ENCODE data around the gene LIN9. TPM values are rescaled to one million over a fixed set of nuclear protein-coding genes. Genes with fewer than 3 reads are reported as not detected.
A peak's percentile ranks its signal among the peaks of the same experiment; 100 is the strongest.

The LIN9 gene
- total and polyA plus RNA-seq, 2 experiments from 2014 or later = 11.8 to 16.9 TPM

DNA sequence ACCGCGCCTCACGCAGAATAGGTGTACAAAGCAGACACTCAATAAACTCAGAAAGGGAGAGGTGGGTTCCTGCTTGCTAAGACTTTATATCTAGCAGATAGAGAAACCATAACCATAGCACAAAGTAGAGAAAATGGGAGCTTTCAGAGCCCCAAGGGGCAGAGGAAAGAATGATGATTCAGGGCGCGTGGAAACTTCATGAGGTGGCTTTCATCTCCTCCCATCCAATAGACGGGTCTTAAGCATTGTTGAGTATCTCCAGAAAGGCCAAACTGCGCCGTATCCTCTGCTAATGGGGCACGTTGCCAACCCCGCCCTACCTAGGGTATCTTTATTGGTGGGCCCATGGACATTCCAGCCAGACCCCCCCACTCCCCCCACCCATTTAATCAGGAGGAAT is 86.3 kb downstream of the LIN9 start:
- Mint-ChIP-seq H3K36me3 (ENCODE audit: low read depth) (no peaks in the 10 kb centered on the region), H3K4me3 (peak overlapping the region; percentile 68), H3K27me3 (ENCODE audit: insufficient read depth, low read depth, poor library complexity) (peaks cover 28% of the 10 kb centered on the region), H3K9me3 (no peaks in the 10 kb centered on the region; the same call in 2 of the 3 replicates), H3K4me1 (peaks cover 17% of the 10 kb centered on the region), H3K27ac (no peak overlapping the region)
- H2AFZ ChIP-seq = peak overlapping the region; percentile 96
- H3K9me2 ChIP-seq (ENCODE audit: insufficient read depth) = no peaks in the 10 kb centered on the region
- peaks cover 14% of the 10 kb centered on the region for H3K4me1 ChIP-seq (ENCODE audit: insufficient read depth)
- peak overlapping the region; percentile 82 for H3K4me3 ChIP-seq
- TF ChIP-seq, protein P1, sequence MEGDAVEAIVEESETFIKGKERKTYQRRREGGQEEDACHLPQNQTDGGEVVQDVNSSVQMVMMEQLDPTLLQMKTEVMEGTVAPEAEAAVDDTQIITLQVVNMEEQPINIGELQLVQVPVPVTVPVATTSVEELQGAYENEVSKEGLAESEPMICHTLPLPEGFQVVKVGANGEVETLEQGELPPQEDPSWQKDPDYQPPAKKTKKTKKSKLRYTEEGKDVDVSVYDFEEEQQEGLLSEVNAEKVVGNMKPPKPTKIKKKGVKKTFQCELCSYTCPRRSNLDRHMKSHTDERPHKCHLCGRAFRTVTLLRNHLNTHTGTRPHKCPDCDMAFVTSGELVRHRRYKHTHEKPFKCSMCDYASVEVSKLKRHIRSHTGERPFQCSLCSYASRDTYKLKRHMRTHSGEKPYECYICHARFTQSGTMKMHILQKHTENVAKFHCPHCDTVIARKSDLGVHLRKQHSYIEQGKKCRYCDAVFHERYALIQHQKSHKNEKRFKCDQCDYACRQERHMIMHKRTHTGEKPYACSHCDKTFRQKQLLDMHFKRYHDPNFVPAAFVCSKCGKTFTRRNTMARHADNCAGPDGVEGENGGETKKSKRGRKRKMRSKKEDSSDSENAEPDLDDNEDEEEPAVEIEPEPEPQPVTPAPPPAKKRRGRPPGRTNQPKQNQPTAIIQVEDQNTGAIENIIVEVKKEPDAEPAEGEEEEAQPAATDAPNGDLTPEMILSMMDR (conservative IDR thresholded peaks at IDR 0.05; ENCODE audit: low read depth in 2 of 2) = no peak
- TF ChIP-seq ZNF114 (CRISPR knock-in tag; IDR thresholded peaks at IDR 0.05) (no peak), CREB1 (CRISPR knock-in tag; IDR thresholded peaks at IDR 0.05; ENCODE audit: low read depth) (no peak), STAT1 (IDR thresholded peaks at IDR 0.05; ENCODE audit: unreplicated experiment) (no peak), EZH2 (IDR thresholded peaks at IDR 0.05; ENCODE audit: low read depth, unreplicated experiment) (no peak), EZH2phosphoT487 (IDR thresholded peaks at IDR 0.05; ENCODE audit: unreplicated experiment) (no peak), ZNF331 (CRISPR knock-in tag; IDR thresholded peaks at IDR 0.05; ENCODE audit: low read depth) (no peak), JUNB (IDR thresholded peaks at IDR 0.05; ENCODE audit: unreplicated experiment) (no peak), POLR2AphosphoS5 (IDR thresholded peaks at IDR 0.05; ENCODE audit: low read depth) (no peak), NANOG (IDR thresholded peaks at IDR 0.05; ENCODE audit: borderline replicate concordance) (no peak)
- TF ChIP-seq, protein P2, sequence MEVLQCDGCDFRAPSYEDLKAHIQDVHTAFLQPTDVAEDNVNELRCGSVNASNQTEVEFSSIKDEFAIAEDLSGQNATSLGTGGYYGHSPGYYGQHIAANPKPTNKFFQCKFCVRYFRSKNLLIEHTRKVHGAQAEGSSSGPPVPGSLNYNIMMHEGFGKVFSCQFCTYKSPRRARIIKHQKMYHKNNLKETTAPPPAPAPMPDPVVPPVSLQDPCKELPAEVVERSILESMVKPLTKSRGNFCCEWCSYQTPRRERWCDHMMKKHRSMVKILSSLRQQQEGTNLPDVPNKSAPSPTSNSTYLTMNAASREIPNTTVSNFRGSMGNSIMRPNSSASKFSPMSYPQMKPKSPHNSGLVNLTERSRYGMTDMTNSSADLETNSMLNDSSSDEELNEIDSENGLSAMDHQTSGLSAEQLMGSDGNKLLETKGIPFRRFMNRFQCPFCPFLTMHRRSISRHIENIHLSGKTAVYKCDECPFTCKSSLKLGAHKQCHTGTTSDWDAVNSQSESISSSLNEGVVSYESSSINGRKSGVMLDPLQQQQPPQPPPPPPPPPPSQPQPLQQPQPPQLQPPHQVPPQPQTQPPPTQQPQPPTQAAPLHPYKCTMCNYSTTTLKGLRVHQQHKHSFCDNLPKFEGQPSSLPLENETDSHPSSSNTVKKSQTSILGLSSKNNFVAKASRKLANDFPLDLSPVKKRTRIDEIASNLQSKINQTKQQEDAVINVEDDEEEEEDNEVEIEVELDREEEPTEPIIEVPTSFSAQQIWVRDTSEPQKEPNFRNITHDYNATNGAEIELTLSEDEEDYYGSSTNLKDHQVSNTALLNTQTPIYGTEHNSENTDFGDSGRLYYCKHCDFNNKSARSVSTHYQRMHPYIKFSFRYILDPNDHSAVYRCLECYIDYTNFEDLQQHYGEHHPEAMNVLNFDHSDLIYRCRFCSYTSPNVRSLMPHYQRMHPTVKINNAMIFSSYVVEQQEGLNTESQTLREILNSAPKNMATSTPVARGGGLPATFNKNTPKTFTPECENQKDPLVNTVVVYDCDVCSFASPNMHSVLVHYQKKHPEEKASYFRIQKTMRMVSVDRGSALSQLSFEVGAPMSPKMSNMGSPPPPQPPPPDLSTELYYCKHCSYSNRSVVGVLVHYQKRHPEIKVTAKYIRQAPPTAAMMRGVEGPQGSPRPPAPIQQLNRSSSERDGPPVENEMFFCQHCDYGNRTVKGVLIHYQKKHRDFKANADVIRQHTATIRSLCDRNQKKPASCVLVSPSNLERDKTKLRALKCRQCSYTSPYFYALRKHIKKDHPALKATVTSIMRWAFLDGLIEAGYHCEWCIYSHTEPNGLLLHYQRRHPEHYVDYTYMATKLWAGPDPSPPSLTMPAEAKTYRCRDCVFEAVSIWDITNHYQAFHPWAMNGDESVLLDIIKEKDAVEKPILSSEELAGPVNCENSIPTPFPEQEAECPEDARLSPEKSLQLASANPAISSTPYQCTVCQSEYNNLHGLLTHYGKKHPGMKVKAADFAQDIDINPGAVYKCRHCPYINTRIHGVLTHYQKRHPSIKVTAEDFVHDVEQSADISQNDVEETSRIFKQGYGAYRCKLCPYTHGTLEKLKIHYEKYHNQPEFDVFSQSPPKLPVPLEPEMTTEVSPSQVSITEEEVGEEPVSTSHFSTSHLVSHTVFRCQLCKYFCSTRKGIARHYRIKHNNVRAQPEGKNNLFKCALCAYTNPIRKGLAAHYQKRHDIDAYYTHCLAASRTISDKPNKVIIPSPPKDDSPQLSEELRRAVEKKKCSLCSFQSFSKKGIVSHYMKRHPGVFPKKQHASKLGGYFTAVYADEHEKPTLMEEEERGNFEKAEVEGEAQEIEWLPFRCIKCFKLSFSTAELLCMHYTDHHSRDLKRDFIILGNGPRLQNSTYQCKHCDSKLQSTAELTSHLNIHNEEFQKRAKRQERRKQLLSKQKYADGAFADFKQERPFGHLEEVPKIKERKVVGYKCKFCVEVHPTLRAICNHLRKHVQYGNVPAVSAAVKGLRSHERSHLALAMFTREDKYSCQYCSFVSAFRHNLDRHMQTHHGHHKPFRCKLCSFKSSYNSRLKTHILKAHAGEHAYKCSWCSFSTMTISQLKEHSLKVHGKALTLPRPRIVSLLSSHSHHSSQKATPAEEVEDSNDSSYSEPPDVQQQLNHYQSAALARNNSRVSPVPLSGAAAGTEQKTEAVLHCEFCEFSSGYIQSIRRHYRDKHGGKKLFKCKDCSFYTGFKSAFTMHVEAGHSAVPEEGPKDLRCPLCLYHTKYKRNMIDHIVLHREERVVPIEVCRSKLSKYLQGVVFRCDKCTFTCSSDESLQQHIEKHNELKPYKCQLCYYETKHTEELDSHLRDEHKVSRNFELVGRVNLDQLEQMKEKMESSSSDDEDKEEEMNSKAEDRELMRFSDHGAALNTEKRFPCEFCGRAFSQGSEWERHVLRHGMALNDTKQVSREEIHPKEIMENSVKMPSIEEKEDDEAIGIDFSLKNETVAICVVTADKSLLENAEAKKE (CRISPR knock-in tag; IDR thresholded peaks at IDR 0.05) = no peak
- TF ChIP-seq, protein P3, sequence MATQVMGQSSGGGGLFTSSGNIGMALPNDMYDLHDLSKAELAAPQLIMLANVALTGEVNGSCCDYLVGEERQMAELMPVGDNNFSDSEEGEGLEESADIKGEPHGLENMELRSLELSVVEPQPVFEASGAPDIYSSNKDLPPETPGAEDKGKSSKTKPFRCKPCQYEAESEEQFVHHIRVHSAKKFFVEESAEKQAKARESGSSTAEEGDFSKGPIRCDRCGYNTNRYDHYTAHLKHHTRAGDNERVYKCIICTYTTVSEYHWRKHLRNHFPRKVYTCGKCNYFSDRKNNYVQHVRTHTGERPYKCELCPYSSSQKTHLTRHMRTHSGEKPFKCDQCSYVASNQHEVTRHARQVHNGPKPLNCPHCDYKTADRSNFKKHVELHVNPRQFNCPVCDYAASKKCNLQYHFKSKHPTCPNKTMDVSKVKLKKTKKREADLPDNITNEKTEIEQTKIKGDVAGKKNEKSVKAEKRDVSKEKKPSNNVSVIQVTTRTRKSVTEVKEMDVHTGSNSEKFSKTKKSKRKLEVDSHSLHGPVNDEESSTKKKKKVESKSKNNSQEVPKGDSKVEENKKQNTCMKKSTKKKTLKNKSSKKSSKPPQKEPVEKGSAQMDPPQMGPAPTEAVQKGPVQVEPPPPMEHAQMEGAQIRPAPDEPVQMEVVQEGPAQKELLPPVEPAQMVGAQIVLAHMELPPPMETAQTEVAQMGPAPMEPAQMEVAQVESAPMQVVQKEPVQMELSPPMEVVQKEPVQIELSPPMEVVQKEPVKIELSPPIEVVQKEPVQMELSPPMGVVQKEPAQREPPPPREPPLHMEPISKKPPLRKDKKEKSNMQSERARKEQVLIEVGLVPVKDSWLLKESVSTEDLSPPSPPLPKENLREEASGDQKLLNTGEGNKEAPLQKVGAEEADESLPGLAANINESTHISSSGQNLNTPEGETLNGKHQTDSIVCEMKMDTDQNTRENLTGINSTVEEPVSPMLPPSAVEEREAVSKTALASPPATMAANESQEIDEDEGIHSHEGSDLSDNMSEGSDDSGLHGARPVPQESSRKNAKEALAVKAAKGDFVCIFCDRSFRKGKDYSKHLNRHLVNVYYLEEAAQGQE (IDR thresholded peaks at IDR 0.05; ENCODE audit: unreplicated experiment) = no peak
- TF ChIP-seq, protein P4, sequence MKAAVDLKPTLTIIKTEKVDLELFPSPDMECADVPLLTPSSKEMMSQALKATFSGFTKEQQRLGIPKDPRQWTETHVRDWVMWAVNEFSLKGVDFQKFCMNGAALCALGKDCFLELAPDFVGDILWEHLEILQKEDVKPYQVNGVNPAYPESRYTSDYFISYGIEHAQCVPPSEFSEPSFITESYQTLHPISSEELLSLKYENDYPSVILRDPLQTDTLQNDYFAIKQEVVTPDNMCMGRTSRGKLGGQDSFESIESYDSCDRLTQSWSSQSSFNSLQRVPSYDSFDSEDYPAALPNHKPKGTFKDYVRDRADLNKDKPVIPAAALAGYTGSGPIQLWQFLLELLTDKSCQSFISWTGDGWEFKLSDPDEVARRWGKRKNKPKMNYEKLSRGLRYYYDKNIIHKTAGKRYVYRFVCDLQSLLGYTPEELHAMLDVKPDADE (IDR thresholded peaks at IDR 0.05) = no peak
- H4K20me1 ChIP-seq (replicated peaks; ENCODE audit: insufficient read depth) = 0 out of 2 replicates have a peak, but pooled peaks cover 6% of the 10 kb centered on the region
- H3K79me2 ChIP-seq (replicated peaks; ENCODE audit: insufficient read depth) = no peaks in the 10 kb centered on the region
- H3F3A ChIP-seq (replicated peaks; ENCODE audit: low read depth) = peaks cover 12% of the 10 kb centered on the region; the same call in 1 of the 2 replicates
- H3K36me3 ChIP-seq (ENCODE audit: insufficient read depth) = no peaks in the 10 kb centered on the region
- no peak for ATAC-seq
- H3K4me2 ChIP-seq = peak overlapping the region; percentile 92
- no peak overlapping the region for H3K27ac ChIP-seq (ENCODE audit: low read depth)
- DNase-seq (ENCODE audit: low spot score) = no peak
- H3K27me3 ChIP-seq (ENCODE audit: insufficient read depth) = peaks cover 30% of the 10 kb centered on the region

Measured in GM23338 (cell line).